ENCODE results near the gene CFAP73.
A peak's percentile ranks its signal among the peaks of the same experiment; 100 is the strongest.

The CFAP73 gene

DNA sequence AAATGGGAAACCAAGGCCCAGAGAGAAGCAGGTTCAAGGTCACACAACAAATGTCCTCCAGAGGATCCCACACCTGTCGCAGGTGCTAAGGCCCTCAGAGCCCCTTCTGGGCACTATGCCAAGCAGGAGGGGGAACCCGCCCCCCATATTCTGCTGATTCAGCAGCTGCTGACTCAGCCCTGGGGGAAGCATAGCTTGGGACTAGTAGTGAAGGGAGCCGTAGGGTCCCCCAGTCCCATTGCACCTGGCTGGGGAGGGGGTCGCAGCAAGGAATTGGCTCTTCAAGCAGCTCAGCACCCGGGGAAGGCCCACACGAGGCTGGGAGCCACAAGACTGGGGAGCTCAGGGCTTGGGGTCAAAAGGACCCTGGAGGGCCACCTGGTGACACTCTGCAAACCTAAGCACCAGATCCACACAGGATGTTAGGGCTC is 15.0 kb upstream of the CFAP73 start:
- TF ChIP-seq, protein P1, sequence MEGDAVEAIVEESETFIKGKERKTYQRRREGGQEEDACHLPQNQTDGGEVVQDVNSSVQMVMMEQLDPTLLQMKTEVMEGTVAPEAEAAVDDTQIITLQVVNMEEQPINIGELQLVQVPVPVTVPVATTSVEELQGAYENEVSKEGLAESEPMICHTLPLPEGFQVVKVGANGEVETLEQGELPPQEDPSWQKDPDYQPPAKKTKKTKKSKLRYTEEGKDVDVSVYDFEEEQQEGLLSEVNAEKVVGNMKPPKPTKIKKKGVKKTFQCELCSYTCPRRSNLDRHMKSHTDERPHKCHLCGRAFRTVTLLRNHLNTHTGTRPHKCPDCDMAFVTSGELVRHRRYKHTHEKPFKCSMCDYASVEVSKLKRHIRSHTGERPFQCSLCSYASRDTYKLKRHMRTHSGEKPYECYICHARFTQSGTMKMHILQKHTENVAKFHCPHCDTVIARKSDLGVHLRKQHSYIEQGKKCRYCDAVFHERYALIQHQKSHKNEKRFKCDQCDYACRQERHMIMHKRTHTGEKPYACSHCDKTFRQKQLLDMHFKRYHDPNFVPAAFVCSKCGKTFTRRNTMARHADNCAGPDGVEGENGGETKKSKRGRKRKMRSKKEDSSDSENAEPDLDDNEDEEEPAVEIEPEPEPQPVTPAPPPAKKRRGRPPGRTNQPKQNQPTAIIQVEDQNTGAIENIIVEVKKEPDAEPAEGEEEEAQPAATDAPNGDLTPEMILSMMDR (IDR thresholded peaks at IDR 0.05), result no peak

DNA sequence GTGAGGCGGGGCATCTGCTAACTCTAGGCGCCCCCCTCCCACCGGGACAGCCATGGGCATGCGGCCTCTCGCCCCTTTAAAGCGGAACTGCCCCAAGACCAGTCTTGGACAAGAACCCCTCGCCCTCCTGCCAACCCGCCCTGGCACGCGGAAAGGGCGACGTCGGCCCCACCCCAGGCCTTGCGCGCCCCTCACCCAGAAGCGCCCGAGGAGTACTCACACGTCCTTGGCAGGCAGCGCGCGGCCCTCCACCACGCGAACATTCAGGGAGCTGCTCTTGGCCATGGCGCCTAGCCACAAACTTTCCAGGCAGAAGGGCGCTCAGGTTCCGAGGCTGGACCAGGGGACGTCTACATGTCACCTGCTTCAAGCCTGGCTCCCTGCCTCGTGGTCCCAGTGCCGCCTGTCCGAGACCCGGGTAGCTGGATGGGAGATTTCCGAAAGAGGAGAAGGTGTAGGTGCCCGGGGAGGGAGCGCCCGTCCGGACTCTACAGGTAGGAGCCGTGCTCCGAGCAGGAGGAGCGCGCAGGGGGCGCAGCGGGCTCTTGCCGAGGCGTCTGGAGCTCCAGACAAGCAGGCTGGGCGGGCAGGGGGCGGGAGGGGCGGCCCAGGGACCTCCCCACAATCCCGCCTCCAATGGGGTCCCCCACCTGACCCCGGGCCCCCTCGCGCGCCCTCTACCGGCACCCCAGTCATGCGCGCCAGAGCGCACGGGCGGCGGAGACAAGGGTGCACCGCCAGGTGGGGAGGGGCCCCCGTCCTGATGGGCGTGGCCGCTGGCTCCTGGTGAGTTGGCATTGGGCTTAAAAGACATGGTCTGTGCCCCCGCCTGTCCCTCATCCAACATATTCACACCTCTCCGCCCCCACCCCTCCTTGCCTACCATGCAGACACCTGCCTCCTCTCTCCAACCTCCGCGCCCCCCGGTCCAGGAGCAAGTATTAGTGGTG is 14.1 kb upstream of the CFAP73 start, which contains the start of gene RASAL1:
TSS of gene RASAL1 (minus strand) at position 584 of the 950 bp plus-strand sequence. CDS start at position 285, 299 bp downstream.
- TF ChIP-seq, protein P1 (IDR thresholded peaks at IDR 0.05), result peak; percentile 54

DNA sequence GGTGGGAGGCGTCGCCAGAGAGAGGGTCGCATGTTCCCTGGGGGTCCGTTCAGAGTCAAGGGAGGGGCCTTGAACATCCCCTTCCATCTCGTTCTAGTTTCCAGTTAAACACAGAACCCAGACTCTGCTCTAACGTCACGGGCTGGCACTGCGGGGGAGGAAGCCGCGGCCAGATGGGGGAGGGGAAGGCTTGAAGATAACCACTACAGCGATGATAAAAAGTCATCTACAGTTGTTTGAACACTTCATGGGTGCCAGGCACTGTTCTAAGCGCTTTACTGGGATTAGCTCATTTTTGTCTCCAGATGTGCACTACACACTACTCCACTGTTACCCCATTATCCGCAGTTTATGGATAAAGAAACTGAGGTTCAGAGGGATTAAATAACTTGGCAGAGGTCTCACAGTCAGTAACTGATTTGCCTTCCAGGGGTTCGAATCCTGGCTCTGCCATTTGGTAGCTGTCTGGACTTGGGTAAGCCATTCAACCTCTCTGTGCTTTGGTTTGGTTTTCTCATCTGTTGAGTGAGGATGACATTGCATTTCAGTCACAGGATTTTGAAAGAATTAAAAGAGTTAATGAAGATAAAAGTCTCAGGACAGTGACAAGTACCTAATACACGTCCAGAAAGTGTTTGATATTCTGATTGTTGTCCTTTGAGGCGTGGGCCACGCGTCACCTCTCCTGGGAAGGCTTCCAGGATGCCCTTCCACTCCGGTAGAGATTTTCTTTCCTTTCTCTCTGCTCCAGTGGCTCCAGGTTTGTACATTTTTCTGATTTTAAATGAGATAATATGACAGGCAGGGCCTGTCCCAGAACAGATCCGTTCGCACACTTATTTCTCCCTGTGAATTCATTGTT is 13.2 kb upstream of the CFAP73 start:
- TF ChIP-seq, protein P1 (IDR thresholded peaks at IDR 0.05), result no peak

DNA sequence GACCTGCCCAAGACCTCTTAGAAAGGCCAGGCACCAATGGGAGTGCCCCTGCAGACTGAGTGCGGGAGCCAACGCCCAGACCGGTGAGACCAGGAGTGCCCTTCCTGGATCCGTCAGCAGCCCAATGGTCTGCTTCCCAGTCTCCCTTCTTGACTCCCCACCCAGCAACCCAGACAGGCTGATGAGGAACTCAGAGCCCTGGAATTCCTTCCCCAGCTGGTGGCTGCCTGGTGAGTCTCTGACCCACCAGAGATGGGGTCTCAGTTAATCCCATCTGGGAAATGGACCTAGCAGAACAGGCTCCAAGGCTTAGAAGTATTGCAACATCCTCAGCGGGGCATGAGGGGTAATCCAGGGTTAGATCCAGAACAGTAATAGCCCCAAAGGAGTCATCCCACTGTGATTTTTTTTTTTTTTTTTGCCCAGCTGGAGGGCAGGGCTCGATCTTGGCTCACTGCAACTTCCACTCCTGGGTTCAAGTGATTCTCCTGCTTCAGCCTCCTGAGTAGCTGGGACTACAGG is 12.5 kb upstream of the CFAP73 start:
- TF ChIP-seq, protein P1 (IDR thresholded peaks at IDR 0.05), result no peak

DNA sequence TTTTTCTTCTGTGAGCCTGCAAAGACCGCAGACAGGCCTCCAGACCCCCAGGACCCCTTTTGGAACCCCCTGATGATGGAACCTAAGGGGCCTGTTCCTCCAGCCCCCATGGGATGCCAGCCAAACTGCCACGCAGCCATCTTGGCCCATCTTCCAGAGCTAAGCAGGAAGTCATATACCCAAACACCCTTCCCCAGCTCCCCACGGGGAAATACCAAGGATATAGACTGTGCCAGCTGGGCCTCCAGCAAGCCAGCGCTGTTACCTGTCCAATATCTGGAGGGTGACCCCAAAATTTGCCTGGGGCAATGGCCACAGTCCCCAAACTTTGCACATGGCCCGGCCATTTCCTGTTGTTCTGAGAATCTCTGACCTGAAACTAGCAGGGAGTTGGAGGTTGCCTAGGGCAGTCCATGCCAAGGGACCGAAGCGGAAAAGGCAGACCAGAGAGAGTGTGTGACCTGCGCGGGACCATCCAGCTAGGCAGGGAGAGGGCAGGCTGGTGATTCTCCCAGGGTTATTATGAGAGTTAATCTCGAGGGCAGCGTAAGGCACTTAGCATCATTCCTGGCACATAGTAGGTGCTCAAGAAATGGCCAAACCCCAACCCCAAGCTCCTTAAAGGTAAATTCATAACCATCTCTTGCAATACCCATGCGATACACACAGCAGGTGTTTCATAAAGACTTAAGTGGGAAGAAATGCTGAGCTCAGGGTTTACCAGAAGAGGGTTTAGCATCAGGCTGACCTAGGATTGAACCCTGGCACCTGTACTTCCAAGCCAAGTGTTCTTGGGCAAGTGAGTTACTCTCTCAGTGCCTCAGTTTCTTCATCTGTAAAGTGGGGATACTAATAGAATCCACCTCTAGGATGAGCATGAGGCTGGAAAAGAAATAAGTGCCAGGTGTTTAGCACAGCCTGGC is 11.4 kb upstream of the CFAP73 start:
- TF ChIP-seq, protein P1 (IDR thresholded peaks at IDR 0.05), result no peak

DNA sequence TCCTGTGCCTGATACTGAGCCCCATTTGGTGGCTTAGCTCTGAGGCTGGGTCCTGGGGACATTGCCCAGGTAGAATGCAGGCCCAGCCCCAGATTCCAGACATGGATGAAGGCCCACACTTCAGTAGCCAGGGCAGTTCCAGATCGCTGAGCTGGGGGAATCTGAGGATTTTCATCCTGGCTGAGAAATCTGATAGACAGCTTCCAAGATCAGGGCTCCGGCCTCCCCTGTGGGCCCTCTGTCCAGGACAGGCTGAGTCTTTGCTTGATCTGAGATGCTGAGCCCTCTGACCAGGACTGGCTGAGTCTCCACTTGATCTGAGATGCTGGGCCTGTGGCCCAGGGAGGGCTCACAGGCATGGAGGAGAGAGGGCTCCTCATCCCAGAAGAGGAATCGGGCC is 10.7 kb upstream of the CFAP73 start:
- TF ChIP-seq, protein P1 (IDR thresholded peaks at IDR 0.05), result no peak

Measured in LNCAP (cell line).